Iris pigment epithelial cell (primary cell): ENCODE measurements around the gene RAB5A.
A peak's percentile ranks its signal among the peaks of the same experiment; 100 is the strongest.
"Not testable (repeated sequence)": the region's sequence is repeated elsewhere in the genome, so short reads cannot be mapped to it uniquely, and the experiment has no call there.

Experiments used
- DNase-seq: peaks from one replicate; pipeline ENCODE4 v3.0.0-alpha.2; 2011; ENCODE audit warnings: low read depth

The RAB5A gene

GRCh38 chr3:19947549-19948225 is 790 bp downstream of the RAB5A start:
- DNase-seq: peak; percentile 27

- no peak for DNase-seq
Measured at GRCh38 chr3:19948226-19948591, 1.3 kb downstream of the RAB5A start.

GRCh38 chr3:19950316-19950715 is 3.4 kb downstream of the RAB5A start:
- no peak for DNase-seq

GRCh38 chr3:19954676-19955075 is 7.8 kb downstream of the RAB5A start:
- no peak for DNase-seq

- DNase-seq: not testable (repeated sequence)
Measured at GRCh38 chr3:19957354-19957753, 10.5 kb downstream of the RAB5A start.

GRCh38 chr3:19959505-19959904 is 12.6 kb downstream of the RAB5A start:
- no peak for DNase-seq

- DNase-seq: no peak
Measured at GRCh38 chr3:19960696-19961095, 13.8 kb downstream of the RAB5A start.

- DNase-seq: no peak
Measured at GRCh38 chr3:19961960-19962359, 15.1 kb downstream of the RAB5A start.

GRCh38 chr3:19967208-19967607 is 20.3 kb downstream of the RAB5A start:
- no peak for DNase-seq

GRCh38 chr3:19967812-19968211 is 20.9 kb downstream of the RAB5A start:
- no peak for DNase-seq

GRCh38 chr3:19970327-19970726 is 23.4 kb downstream of the RAB5A start:
- no peak for DNase-seq

GRCh38 chr3:19972054-19972453 is 25.2 kb downstream of the RAB5A start:
- peak; percentile 49 for DNase-seq

- not testable (repeated sequence) for DNase-seq
Measured at GRCh38 chr3:19988904-19989303, 42.0 kb downstream of the RAB5A start.

- peak; percentile 16 for DNase-seq
Measured at GRCh38 chr3:19994796-19995195, 47.9 kb downstream of the RAB5A start.

GRCh38 chr3:19997502-19997901 is 50.6 kb downstream of the RAB5A start:
- no peak for DNase-seq

- no peak for DNase-seq
Measured at GRCh38 chr3:20001932-20002331, 55.0 kb downstream of the RAB5A start.

GRCh38 chr3:20007960-20008359 is 61.1 kb downstream of the RAB5A start:
- DNase-seq: no peak

- DNase-seq: no peak
Measured at GRCh38 chr3:20008646-20009045, 61.7 kb downstream of the RAB5A start.

GRCh38 chr3:20012164-20012563 is 65.3 kb downstream of the RAB5A start, which contains the start of gene PP2D1:
Gene PP2D1 (minus strand): TSS chr3:20012264. CDS start chr3:20012072, 192 bp downstream.
- no peak for DNase-seq

GRCh38 chr3:20013396-20013795 is 66.5 kb downstream of the RAB5A start:
- DNase-seq: no peak

- no peak for DNase-seq
Measured at GRCh38 chr3:20015525-20015924, 68.6 kb downstream of the RAB5A start.

- DNase-seq: not testable (repeated sequence)
Measured at GRCh38 chr3:20016076-20016475, 69.2 kb downstream of the RAB5A start.

- DNase-seq: no peak
Measured at GRCh38 chr3:20022954-20023622, 76.2 kb downstream of the RAB5A start.
